GM12892 (cell line): ENCODE data around the gene PDE6D.
"Not testable (repeated sequence)": the region's sequence is repeated elsewhere in the genome, so short reads cannot be mapped to it uniquely, and the experiment has no call there.

Experiments
- POLR2A ChIP-seq: IDR thresholded peaks from 2 replicates; pipeline ENCODE4 v1.6.1; 2011; ENCODE audit warnings: low read depth, low read length, control low read depth
- TAF1 ChIP-seq: IDR thresholded peaks from 2 replicates; pipeline ENCODE4 v1.6.1; 2011; ENCODE audit warnings: low read depth, mild to moderate bottlenecking, control low read depth, low read length, borderline replicate concordance

DNA sequence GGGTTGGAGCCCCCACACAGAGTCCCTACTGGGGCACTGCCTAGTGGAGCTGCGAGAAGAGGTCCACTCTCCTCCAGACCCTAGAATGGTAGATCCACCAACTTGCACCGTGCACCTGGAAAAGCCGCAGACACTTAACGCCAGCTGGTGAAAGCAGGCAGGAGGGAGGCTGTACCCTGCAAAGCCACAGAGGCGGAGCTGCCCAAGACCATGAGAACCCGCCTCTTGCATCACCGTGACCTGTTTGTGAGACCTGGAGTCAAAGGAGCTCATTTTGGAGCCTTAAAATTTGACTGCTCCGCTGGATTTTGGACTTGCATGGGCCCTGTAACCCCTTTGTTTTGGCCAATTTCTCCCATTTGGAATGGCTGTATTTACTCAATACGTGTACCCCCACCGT, 32.1 kb downstream of the PDE6D start:
- not testable (repeated sequence) for TF ChIP-seq POLR2A, TAF1
